HepG2 (cell line): Measurements from ENCODE around the gene IPO9. TPM values are rescaled to one million over a fixed set of nuclear protein-coding genes. Genes with fewer than 3 reads are reported as not detected.

ENCODE experiments used
- ATAC-seq: fragments of 200-7000 bp; cut with Tn5 transposase; 3 replicates; pipeline ENCODE4 v1.9.1; 2020; ENCODE audit warnings: mild to moderate bottlenecking, moderate library complexity
- BruUV-seq: library from RNA; stranded (reverse); fragments of 400-500 nt; replicated peaks from 2 replicates; lab custom pipeline; 2021; lab: Mats Ljungman, UMichigan
- CTCF ChIA-PET: fragments of 300-600 bp; formaldehyde crosslinking; extraction: SDS; loops from one replicate; lab custom pipeline; 2021; ENCODE audit warnings: low total read pairs, inconsistent platforms, low intra/inter-chr PET ratio; lab: Yijun Ruan, JAX
- POLR2A ChIA-PET: fragments of 350-600 bp; sonication (Branson Sonifier 250); formaldehyde crosslinking; loops from one replicate; lab custom pipeline; 2020; ENCODE audit warnings: antibody characterized with exemption, inconsistent platforms; lab: Yijun Ruan, JAX
- DNase-seq: peaks from one replicate; pipeline ENCODE4 v3.0.0-alpha.2; 2015; ENCODE audit warnings: low spot score
- FAIRE-seq: peaks from 3 replicates; lab custom pipeline; 2011; peaks lifted over from hg19 to GRCh38; lab: Jason Lieb, UNC
- H2AFZ ChIP-seq: one replicate; pipeline ENCODE4 v1.6.1; 2011; ENCODE audit warnings: low read length, inconsistent platforms
- H3K27ac ChIP-seq: fragments of 300-600 bp; 3 replicates; pipeline ENCODE4 v1.8.0; 2011; ENCODE audit warnings: mixed run types, mild to moderate bottlenecking, mixed read lengths, low read length, inconsistent platforms; ENCODE audit not compliant: insufficient read depth; ENCODE audit errors: extremely low read length
- H3K27me3 ChIP-seq, 2 experiments: fragments of 200-600 bp in 1 of 2; 2 replicates in 1 of 2; 3 replicates in 1 of 2; pipeline versions ENCODE4 v1.6.0 to v1.8.0; 2011; ENCODE audit warnings: low read length in 2 of 2, mild to moderate bottlenecking in 2 of 2, moderate library complexity in 2 of 2, inconsistent platforms in 1 of 2; ENCODE audit not compliant: insufficient read depth in 2 of 2, control insufficient read depth in 1 of 2
- H3K36me3 ChIP-seq, 2 experiments: fragments of 200-600 bp in 1 of 2; replicated peaks in 1 of 2; 2 replicates in 1 of 2; 3 replicates in 1 of 2; pipeline versions ENCODE4 v1.5.1 to v1.8.0; 2011; ENCODE audit warnings: low read length in 2 of 2, inconsistent platforms in 1 of 2; ENCODE audit not compliant: insufficient read depth in 2 of 2, control insufficient read depth in 1 of 2
- H3K4me1 ChIP-seq: 2 replicates; pipeline ENCODE4 v1.5.1; 2012; ENCODE audit warnings: low read length, inconsistent platforms; ENCODE audit not compliant: insufficient read depth
- H3K4me2 ChIP-seq: 2 replicates; pipeline ENCODE4 v1.6.0; 2011; ENCODE audit warnings: low read depth, low read length, inconsistent platforms
- H3K4me3 ChIP-seq, 3 experiments: fragments of 200-600 bp in 1 of 3; sonication (generic), shearing (Covaris generic) in 1 of 3; replicated peaks in 1 of 3; 2 replicates each; pipeline ENCODE4 v1.5.1; 2011 to 2016; ENCODE audit warnings: low read length in 3 of 3, inconsistent platforms in 2 of 3, low read depth in 2 of 3, mild to moderate bottlenecking in 2 of 3, control low read depth in 1 of 3, mixed read lengths in 1 of 3; ENCODE audit not compliant: insufficient read depth in 1 of 3
- H3K79me2 ChIP-seq: one replicate; pipeline ENCODE4 v1.6.1; 2011; ENCODE audit warnings: low read length, inconsistent platforms; ENCODE audit not compliant: insufficient read depth
- H3K9ac ChIP-seq: 2 replicates; pipeline ENCODE4 v1.6.0; 2011; ENCODE audit warnings: mild to moderate bottlenecking, low read depth, low read length, inconsistent platforms; ENCODE audit not compliant: insufficient read depth
- H3K9me3 ChIP-seq: 2 replicates; pipeline ENCODE4 v1.5.1; 2012; ENCODE audit warnings: mild to moderate bottlenecking, low read length
- H4K20me1 ChIP-seq: 2 replicates; pipeline ENCODE4 v1.6.0; 2011; ENCODE audit warnings: inconsistent platforms, mild to moderate bottlenecking, low read length, moderate library complexity; ENCODE audit not compliant: insufficient read depth
- ATAD3A ChIP-seq: sonication (generic); formaldehyde crosslinking; IDR thresholded peaks from 2 replicates; pipeline ENCODE4 v1.4.0; 2020; ENCODE audit warnings: missing genetic modification reagents
- GLI4 ChIP-seq: sonication (generic); formaldehyde crosslinking; IDR thresholded peaks from 2 replicates; pipeline ENCODE4 v1.5.1; 2020; ENCODE audit warnings: missing genetic modification reagents, mild to moderate bottlenecking, moderate library complexity, borderline replicate concordance
- HOMEZ ChIP-seq: IDR thresholded peaks from 2 replicates; pipeline ENCODE4 v1.6.1; 2016; ENCODE audit warnings: low read depth
- HOXA7 ChIP-seq: sonication (generic); formaldehyde crosslinking; IDR thresholded peaks from 2 replicates; pipeline ENCODE4 v1.8.1; 2022; ENCODE audit warnings: mild to moderate bottlenecking, missing genetic modification reagents, moderate library complexity
- MAF1 ChIP-seq: sonication (generic); formaldehyde crosslinking; IDR thresholded peaks from 2 replicates; pipeline ENCODE4 v1.5.0; 2020; ENCODE audit warnings: missing genetic modification reagents, borderline replicate concordance
- MBD4 ChIP-seq: IDR thresholded peaks from 2 replicates; pipeline ENCODE4 v1.6.1; 2012; ENCODE audit warnings: low read length, inconsistent platforms, borderline replicate concordance
- SNAI1 ChIP-seq: sonication (generic); formaldehyde crosslinking; IDR thresholded peaks from 2 replicates; pipeline ENCODE4 v1.5.0; 2020; ENCODE audit warnings: mild to moderate bottlenecking, missing genetic modification reagents, borderline replicate concordance
- ZNF569 ChIP-seq: sonication (generic); formaldehyde crosslinking; IDR thresholded peaks from 2 replicates; pipeline ENCODE4 v1.5.0; 2020; ENCODE audit warnings: mild to moderate bottlenecking, missing genetic modification reagents, moderate library complexity, borderline replicate concordance
- WGBS: methylation state at CpG from one replicate; pipeline ENCODE4 v1.1.6; 2017; ENCODE audit warnings: low lambda C conversion rate; 5-methylcytosine and 5-hydroxymethylcytosine counted together
- in situ Hi-C: cut with HindIII; loops from 2 replicates; pipeline ENCODE4 v1.10.0; 2017; ENCODE audit warnings: low pct_unique_long_range_greater_than_20kb; ENCODE audit not compliant: extremely low pct_ligation_motif_present
- intact Hi-C: fragments of 100-400 bp; cut with micrococcal nuclease; formaldehyde crosslinking; loops from one replicate; pipeline ENCODE4 v1.10.0; 2022; ENCODE audit not compliant: unreplicated experiment
- polyA plus RNA-seq, 8 experiments: library from polyadenylated mRNA; depleted of rRNA in 3 of 8; stranded (reverse) in 7 of 8; unstranded in 1 of 8; fragments of >200 nt; fragmentation: Illumina TruSeq in 4 of 8; extraction: Trizol in 4 of 8; gene quantifications; 2 replicates each; pipeline versions ENCODE4 v1.2.1 to v1.2.3, GENCODE V29; 2011 to 2016; ENCODE audit warnings: low read depth in 4 of 8, missing spikeins in 1 of 8, mixed read lengths in 1 of 8; ENCODE audit not compliant: insufficient read depth in 1 of 8
- total RNA-seq, 5 experiments: library from RNA; depleted of rRNA; stranded (reverse); fragments of >200 nt; fragmentation: Illumina TruSeq; extraction: Trizol; gene quantifications; 2 replicates each; pipeline ENCODE4 v1.2.3, GENCODE V29; 2016; ENCODE audit warnings: low read depth in 1 of 5

IPO9 gene
- total and polyA plus RNA-seq, 2 of the 13 experiments (the other 11 are each of a cell fraction or from before 2014, with no cell fraction given) = 31.0 to 34.8 TPM

DNA sequence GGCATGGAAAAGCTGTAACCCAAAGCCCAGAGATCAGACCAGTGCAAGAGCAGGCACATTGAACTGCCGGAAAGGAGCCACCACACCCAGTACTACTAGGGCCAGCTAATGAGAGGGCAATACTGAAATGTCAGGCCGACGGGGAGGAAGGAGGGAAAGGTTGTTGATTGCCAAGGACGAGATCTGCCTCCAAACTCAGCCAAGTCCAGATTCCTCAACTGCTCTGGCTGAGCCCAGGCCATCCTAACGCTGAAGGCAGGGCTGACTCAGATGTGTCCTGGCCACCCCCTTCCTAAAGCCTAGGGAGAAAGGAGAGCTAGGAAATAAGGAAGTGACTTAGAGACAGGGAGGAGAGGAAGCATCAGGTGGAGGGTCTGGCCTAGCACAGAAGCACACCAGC is 42.1 kb upstream of the IPO9 start:
- Histone ChIP-seq H3K4me3 (no peak overlapping the region), H3K36me3 (no peaks in the 10 kb centered on the region), H4K20me1 (no peaks in the 10 kb centered on the region), H3K4me1 (no peaks in the 10 kb centered on the region), H3K9ac (no peak overlapping the region), H3K9me3 (no peaks in the 10 kb centered on the region), H3K4me2 (no peak overlapping the region), H3K79me2 (no peaks in the 10 kb centered on the region), H2AFZ (no peak overlapping the region), H3K27me3 (peaks cover 2 to 60% of the 10 kb centered on the region in 2 experiments; a peak in 4 of 5 replicates), H3K27ac (no peak overlapping the region)
- DNase-seq (no peak), FAIRE-seq (no peak), ATAC-seq (no peak)
- 45% methylated on average over 5 of the region's 5 CpGs for WGBS
- no TSS peak for BruUV-seq
- ChIA-PET POLR2A (no interaction called here), CTCF (no interaction called here)
- intact Hi-C loops = no loop called here
- TF ChIP-seq HOXA7 (CRISPR knock-in tag) (no peak), ZNF569 (no peak), GLI4 (no peak), SNAI1 (CRISPR knock-in tag) (no peak), HOMEZ (CRISPR knock-in tag) (no peak), ATAD3A (CRISPR knock-in tag) (no peak), MAF1 (CRISPR knock-in tag) (no peak), MBD4 (no peak)
- in situ Hi-C loops = loop anchor here (5.0 to 10.0 kb wide), 2 partner anchors 80 to 222 kb away; no protein-coding TSS in a partner anchor
